Right renal pelvis (tissue), 4 donors: ENCODE measurements around the gene POLR1F. TPM values are rescaled to one million over a fixed set of nuclear protein-coding genes. Genes with fewer than 3 reads are reported as not detected.
"Not testable (repeated sequence)": the region's sequence is repeated elsewhere in the genome, so short reads cannot be mapped to it uniquely, and the experiment has no call there.

Source experiments
- DNase-seq, 4 donors: peaks; one replicate each; pipeline ENCODE4 v3.0.0-alpha.2; 2013; ENCODE audit warnings: low read depth in 4 of 4, low spot score in 3 of 4, missing footprints in 1 of 4
- polyA plus RNA-seq, 4 donors: library from polyadenylated mRNA; unstranded; fragments of 120-200 nt; gene quantifications; one replicate each; pipeline ENCODE4 v1.2.1, GENCODE V29; 2013; ENCODE audit not compliant: insufficient read length in 4 of 4

POLR1F gene, protein sequence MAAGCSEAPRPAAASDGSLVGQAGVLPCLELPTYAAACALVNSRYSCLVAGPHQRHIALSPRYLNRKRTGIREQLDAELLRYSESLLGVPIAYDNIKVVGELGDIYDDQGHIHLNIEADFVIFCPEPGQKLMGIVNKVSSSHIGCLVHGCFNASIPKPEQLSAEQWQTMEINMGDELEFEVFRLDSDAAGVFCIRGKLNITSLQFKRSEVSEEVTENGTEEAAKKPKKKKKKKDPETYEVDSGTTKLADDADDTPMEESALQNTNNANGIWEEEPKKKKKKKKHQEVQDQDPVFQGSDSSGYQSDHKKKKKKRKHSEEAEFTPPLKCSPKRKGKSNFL
- 10 to 100 TPM; 19.8 to 25.8 (median 24.2) TPM for polyA plus RNA-seq

DNA sequence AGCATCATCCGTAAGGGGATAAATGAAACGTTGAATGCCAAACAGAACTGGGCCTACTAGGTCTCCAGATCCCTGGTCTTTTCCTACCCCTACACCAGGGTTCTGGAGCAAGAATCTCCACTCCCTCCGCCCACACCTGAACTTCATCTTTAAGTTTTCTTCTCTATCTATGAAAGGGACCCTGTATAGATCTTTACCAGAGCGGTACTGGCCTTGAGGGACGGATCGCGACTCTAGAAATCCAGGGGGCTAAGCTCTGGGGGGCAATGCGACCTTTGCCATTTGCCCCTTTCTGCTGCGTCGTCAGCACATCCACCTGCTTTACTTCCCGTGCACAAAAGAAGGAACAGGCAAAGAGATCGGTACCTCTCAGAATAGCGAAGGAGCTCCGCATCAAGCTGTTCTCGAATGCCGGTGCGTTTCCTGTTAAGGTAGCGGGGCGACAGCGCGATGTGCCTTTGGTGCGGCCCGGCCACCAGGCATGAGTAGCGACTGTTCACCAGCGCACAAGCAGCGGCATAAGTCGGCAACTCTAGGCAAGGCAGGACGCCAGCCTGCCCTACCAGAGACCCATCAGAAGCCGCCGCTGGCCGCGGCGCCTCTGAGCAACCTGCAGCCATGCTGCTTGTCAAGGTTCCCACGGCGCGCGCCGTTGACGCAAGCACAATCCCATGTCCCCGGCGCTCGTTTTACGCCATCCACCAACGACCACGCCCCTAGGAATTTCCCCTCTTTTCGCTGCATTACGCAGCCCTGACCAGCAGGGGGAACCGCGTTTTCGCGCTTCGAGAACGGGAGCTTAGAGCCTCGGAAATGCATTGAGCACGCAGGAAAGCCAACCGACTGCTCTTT, at the start of gene POLR1F:
TSS of gene POLR1F (minus strand) at position 641 of the 852 bp plus-strand sequence. CDS start at position 620, 21 bp downstream.
- peak; percentile 96 to 98 (median 97) for DNase-seq

DNA sequence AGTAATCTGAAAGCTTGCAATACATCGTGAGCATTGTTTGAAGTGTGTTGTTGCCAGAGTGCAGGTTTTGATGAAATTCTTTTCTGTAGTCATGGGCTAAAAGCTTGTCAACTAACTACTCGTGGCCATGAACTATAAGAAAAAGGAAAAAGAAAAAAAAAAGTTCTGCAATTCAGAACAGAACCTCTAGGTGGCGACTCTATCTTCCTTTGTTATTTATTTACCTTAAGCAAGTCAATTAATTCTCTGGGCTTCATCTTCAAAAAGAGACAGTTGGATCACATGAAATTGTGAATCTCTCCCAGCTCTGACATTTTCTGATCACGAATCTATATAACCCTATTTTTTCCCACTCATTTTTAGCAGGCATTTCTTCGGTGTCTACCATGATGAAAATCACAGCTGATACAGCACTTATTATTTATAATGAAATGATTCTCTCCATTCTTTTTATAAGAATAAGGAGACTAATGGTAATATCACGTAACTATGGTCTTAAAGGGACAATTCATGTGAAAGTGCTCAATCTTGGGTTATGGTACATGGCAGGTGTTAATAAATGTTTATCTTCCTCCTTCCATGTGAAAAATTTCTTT, 45.8 kb upstream of the POLR1F start:
- DNase-seq: peak in 2 of 4 donors; percentile 17 to 20

DNA sequence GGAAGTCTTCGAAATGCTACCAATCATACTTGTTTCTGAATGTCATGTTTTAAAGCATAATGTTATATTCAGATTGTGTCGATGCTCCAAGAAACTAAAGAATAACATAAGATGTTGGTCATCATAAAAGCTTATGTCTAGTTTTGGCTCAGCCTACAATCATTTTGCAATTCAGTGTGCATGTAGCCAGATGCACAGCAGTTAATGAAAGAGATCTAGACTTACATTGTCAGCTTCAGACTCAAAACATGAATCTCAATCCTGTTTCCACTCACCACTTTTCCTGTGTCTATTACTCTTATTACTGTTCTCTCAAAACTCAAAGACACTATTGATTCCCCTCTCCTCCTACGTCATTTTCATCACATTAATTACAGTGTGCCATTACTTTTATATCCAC, 43.2 kb upstream of the POLR1F start:
- no peak for DNase-seq

DNA sequence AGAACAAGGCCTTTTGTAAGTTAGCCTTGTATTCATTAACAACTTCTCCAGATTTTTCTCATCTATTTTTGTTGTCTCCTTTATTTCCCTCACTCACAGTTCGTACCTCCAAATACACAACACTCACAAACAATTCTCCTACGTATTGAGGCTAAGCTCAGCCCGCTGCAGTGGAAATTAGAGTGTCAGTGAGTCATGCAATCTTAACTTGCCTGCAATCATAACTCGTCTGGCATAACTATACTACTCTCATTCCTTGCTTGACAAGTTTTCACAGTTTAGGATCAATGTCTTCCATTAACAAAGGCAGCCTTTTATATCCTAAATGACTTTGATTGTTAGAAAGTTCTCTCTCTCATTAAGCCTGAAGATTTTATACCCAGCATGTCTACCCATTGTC, 40.8 kb upstream of the POLR1F start:
- DNase-seq: no peak

DNA sequence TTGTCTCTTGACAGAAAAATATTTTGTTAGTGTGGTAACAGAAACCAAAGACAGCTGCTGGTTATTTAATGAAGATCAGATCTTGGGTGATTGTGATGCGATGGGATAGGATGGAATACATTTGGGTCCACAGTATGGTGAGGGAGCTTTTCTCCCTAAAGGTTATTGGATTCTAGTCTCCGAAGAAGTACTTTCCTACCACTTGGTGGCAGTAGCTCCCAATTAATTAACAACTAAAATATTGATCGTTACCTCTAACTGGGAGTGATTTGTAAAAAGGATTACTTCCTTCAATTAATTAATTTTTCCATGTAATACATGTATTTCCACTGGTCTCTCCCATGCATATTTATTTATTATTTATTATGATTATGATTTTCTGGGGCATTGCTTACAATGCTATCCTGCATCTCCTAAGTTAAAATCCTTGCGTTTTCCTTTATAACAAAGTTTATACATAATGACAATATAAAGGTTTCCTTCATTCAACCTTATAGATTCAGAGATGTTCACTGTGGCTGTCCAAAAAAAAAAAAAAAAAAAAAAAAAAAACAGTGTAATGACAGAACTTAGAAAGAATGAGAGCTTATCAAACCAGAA, 39.0 kb upstream of the POLR1F start:
- DNase-seq: peak in 2 of 4 donors; percentile 2 to 11

DNA sequence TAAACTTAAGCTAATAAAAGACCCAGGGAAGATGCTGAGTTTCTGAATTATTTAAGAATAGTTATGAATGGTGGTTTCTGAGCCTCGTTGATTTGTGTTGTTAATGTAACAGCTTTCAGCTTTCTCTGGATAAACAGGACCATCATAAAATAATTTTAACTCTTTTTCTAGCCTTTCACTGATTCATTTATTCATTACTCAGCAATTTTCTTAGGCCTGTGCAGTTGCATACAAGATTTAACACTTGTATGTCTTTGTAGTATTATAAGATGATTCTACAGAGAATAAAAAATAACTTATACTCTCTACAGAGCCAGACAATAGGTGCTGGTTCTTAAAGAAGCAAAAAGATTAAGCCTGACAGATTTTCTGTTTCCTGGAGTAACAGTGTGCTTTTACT, 35.2 kb upstream of the POLR1F start:
- no peak for DNase-seq

DNA sequence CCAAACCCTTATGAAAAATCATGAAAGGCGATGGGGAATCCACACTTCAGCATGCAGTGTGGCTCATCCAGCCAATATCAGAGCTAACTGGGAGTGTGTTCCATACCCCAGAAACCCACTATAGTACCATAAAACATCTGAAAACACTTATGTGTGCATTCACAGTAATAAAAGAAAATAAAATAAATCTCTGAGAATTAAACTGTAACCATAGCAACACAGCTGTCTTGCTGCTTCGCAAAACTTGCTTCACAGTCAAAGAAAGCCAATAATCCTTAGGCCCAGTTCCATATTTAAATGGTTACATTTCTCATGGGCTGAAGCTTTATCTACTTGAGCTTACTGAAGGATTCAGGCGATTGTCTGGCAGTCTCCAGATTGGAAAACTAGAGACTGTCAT, 19.9 kb upstream of the POLR1F start:
- no peak for DNase-seq

DNA sequence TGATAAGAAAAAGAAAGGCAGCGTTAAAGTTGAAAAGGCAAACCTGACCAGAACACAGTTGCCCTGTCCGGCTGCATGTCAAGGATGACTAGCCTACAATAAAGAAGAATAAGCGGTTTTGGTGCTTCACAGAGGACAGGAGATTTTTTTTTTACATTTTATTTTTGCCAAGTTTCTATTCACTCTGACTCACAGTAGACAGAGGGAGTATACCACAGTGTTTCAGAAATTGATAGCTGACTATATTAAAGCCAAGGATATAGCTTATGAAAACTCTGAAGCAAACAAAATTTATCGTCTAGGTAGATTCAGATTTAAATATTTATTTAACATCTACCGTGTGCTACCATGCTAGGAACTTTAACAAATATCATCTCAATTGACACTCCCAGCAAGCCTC, 16.9 kb upstream of the POLR1F start:
- no peak for DNase-seq

DNA sequence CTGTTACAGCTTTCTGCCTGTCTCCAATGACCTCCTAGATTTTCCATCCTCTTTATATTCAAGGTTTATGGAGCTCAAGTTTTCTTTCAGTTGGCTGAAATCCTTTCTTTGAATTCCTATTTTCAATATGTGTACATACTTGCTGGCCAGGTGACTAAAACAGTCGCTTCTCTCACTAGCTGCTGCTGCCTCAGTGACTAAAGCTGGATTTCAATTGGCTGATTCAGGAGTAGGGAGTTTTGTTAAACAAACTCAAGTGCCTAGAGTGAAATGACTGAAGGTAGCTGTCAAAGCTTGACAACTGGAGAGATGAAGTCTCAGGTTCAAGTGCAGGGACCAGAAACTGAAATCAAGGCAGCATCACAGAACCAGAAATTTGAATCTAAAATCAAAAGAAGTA, 6.7 kb upstream of the POLR1F start:
- DNase-seq: no peak

DNA sequence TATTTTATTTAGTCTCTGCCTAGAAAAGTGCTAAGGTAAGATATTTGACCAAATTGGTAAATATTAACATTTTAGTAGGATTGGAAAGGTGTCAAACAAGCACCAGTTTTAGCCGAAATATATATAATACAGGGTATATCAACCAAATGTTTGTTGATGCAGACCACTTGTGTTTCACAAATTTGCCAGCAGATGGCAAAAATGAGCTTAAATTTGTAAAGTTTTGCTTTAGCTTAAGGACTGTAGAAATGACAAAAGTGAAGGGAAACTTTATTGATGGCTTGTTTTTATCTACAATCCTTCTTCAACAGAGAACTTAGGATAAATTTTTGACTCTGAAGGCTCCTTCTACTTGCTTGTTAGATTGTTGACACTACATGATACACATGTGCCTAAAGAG, 4.8 kb upstream of the POLR1F start:
- DNase-seq: peak in 3 of 4 donors; percentile 11 to 35 (median 28)

DNA sequence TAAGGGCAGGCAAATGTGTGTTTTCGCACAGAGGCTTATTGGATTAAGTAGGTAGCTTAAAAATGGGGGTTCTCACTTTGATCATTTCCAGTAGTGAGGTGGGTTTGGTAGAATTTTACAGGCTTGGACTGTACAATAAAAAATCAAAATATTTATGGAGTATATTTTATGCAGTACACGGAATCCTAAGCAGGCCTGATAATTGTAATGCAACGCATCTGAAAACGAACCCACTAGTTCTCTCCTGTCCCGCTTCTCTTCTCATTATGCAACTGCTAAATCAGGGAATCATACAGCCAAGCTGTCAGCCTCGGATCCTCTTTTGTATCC, 377 bp upstream of the POLR1F start:
- no peak for DNase-seq

DNA sequence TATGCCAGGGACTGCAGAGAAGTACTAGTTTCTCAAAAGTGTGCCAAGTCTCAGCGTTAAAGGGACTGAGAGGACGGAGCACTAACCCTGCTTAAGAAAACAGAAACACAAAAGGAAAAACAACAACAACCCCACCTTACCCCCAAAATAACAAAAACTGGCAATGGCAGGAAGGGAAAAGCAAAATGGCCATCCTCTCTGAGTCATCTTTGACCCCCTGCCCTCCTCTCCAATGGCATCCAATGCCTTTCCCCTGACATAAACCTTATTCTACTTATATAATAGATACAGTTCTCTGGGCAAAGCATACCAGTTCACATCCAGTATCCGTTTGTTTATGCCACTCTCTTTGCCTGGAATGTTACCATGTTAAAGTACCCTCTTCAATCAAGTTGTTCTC, 1.6 kb downstream of the POLR1F start:
- DNase-seq: no peak

DNA sequence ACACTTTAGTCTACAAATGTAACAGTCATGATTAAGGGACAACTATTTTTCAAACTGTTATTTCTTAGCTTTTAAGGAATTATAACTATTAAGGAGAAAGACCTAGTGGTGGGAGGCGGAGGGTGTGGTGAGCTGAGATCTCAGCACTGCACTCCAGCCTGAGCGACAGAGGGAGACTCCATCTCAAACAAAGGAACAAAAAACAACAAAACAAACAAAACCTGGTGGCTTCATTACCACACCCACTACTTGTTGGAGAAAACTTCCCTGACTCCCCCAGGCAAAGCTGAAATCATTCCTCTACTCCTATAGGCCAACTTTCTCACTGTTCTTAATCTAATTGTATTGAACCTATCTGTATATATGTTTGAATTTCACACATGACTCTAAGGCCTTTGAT, 3.2 kb downstream of the POLR1F start:
- no peak for DNase-seq

DNA sequence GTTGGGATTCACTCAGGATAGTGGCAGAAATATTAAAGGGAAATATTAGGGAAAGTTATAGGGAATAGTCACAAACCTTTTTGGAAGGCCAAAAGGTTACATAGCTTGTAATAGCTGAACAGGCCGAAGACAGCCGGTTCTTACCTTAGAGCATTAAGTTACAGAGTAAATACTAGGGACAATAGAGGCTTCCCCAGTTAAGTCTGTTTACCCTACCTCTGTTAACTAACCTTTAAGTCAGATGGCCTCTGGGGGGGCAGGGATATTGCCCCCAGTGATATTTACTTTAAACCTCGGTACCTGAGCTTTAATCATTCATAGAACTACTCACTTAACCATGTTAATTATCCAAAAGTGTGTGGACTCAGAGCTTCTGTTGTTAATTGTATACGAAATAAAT, 7.4 kb downstream of the POLR1F start:
- no peak for DNase-seq

DNA sequence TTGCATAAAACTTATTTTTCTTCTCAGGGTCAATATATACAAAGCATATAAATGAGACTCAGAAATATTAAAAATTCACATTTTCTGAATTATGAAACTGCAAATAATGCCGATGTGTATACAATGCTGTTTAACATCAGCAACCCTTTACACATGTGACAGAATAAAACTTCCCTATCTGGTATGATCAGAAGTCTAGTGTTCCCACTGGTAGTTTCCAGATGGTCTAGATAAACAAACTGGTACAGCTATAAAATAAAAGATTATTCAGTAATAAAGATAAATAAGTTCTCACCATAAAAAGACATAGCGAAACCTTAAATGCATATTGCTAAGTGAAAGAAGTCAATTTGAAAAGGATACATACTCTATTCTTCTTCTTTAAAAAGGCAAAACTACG, 7.9 kb downstream of the POLR1F start:
- DNase-seq: no peak

DNA sequence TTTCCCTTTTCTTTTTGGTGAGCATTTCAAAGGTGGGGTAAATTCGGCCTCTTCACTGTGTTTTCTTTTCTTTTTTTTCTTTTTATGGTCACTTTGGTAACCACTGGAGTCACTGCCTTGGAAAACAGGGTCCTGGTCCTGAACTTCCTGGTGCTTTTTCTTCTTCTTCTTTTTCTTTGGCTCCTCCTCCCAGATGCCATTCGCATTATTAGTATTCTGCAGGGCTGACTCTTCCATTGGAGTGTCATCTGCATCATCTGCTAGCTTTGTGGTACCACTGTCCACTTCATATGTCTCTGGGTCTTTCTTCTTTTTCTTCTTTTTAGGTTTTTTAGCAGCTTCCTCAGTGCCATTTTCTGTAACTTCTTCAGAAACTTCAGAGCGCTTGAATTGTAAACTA, 10.5 kb downstream of the POLR1F start:
- DNase-seq: no peak

DNA sequence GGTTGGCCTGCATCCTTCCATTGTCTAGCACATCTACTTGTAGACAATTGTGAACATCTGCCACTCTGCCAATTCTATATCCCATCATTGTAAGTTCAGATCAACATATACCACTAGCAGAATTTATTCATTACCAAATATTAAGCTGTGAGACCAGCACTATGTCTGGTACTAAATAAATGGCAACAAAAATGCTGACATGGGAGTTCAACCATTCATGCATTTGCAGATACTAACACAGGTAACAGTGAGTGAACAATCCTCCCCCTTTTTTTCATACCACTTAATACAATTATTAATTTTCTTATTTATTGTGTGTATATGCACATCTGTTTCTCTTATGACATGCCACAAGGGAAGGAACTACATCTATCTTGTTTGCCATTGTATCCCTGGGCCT, 11.9 kb downstream of the POLR1F start:
- DNase-seq: no peak

DNA sequence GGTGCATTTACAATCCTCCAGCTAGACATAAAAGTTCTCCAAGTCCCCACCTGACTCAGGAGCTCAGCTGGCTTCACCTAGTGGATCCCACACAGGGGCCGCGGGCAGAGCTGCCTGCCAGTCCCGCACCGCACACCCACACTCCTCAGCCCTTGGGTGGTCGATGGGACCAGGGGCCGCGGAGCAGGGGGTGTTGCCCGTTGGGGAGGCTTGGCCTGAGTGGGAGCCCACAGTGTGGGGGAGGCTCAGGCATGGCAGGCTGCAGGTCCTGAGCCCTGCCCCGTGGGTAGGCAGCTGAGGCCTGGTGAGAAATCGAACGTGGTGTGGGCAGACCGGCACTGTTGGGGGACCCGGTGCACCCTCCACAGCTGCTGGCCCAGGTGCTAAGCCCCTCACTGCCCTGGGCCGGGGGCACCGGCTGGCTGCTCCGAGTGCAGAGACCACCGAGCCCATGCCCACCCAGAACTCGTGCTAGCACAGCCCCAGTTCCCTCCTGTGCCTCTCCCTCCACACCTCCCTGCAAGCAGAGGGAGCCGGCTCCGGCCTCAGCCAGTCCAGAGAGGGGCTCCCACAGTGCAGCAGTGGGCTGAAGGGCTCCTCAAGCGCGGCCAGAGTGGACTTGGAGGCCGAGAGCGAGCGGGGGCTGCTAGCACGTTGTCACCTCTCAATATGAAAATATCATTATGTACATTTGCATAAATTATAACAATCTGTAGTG, 16.6 kb downstream of the POLR1F start:
- no peak for DNase-seq

DNA sequence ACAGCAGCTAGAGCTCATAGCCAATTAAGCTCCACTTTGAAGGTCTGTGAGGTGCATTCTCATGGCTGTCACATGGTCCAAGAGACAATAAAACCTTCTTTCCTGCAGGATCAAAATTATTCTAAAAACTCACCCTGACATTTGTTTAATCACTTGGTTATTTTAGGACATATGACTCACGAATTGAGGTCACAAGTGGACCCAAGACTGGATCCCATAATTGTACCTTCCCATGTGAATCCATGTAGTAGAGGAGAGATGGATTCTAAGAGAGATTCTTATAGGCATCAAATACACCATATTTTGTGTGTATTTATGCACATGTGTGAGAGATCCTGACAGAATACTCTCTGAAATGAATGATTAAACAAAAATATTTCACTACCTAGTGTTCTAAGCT, 18.1 kb downstream of the POLR1F start:
- DNase-seq: no peak

DNA sequence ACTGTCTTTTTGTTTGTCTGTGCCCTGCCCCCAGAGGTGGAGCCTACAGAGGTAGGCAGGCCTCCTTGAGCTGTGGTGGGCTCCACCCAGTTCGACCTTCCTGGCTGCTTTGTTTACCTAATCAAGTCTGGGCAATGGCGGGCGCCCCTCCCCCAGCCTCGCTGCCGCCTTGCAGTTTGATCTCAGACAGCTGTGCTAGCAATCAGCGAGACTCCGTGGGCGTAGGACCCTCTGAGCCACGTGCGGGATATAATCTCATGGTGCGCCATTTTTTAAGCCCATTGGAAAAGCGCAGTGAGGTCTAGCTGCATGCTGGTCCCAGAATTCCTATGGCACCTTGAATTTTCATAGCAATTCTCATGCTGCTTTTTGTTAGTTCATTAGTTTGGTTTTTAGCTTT, 19.7 kb downstream of the POLR1F start:
- not testable (repeated sequence) for DNase-seq

DNA sequence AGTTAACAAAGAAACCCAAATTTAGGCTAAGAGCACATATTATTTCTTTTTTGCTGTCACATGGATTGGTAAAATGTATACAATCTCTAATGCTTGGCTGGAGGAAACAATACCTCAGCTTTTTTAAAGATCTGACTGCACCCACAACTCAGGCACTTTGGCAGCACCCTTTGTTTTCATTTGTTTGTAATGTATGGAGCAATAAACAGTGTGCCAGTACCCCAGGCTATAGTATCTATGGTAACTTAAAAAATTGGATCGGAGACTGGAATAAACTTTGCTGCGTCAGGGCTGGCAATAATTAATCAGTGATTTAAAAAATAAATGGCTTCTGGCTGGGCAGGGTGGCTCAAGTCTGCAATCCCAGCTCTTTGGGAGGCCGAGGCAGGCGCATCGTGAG, 27.2 kb downstream of the POLR1F start:
- DNase-seq: no peak
